ENCODE results near the gene UBXN7.
"Not testable (repeated sequence)": the region's sequence is repeated elsewhere in the genome, so short reads cannot be mapped to it uniquely, and the experiment has no call there.

Gene UBXN7

GRCh38 chr3:196432137-196432879 is at the start of gene UBXN7:
TSS of gene UBXN7 (minus strand) at chr3:196432427. CDS start at chr3:196432399, 28 bp downstream.
- peak; percentile 96 to 99 (median 98) for DNase-seq

- no peak for DNase-seq
Observed at GRCh38 chr3:196477678-196478077, 45.5 kb upstream of the UBXN7 start.

GRCh38 chr3:196472286-196472685 is 40.1 kb upstream of the UBXN7 start:
- DNase-seq: no peak

- no peak for DNase-seq
Observed at GRCh38 chr3:196471551-196471950, 39.3 kb upstream of the UBXN7 start.

- DNase-seq: not testable (repeated sequence)
Observed at GRCh38 chr3:196470182-196470581, 38.0 kb upstream of the UBXN7 start.

GRCh38 chr3:196463804-196464203 is 31.6 kb upstream of the UBXN7 start:
- DNase-seq: no peak

GRCh38 chr3:196463478-196463756 is 31.2 kb upstream of the UBXN7 start:
- DNase-seq: no peak

- not testable (repeated sequence) for DNase-seq
Observed at GRCh38 chr3:196462680-196463477, 30.7 kb upstream of the UBXN7 start.

GRCh38 chr3:196458063-196458462 is 25.8 kb upstream of the UBXN7 start:
- DNase-seq: no peak

GRCh38 chr3:196457470-196457869 is 25.2 kb upstream of the UBXN7 start:
- DNase-seq: peak; percentile 60 to 81 (median 80)

- no peak for DNase-seq
Observed at GRCh38 chr3:196454935-196455334, 22.7 kb upstream of the UBXN7 start.

- peak in 1 of 3 donors; percentile 68 for DNase-seq
Observed at GRCh38 chr3:196445391-196445790, 13.2 kb upstream of the UBXN7 start.

- no peak for DNase-seq
Observed at GRCh38 chr3:196444500-196444894, 12.3 kb upstream of the UBXN7 start.

GRCh38 chr3:196440696-196441095 is 8.5 kb upstream of the UBXN7 start:
- no peak for DNase-seq

GRCh38 chr3:196440041-196440537 is 7.9 kb upstream of the UBXN7 start:
- no peak for DNase-seq

- DNase-seq: peak; percentile 43 to 60 (median 60)
Observed at GRCh38 chr3:196431181-196432136, 768 bp downstream of the UBXN7 start.

GRCh38 chr3:196428041-196428440 is 4.2 kb downstream of the UBXN7 start:
- no peak for DNase-seq

GRCh38 chr3:196424421-196424820 is 7.8 kb downstream of the UBXN7 start:
- DNase-seq: not testable (repeated sequence)

GRCh38 chr3:196423044-196423781 is 9.0 kb downstream of the UBXN7 start:
- no peak for DNase-seq

GRCh38 chr3:196421668-196422067 is 10.6 kb downstream of the UBXN7 start:
- not testable (repeated sequence) for DNase-seq

GRCh38 chr3:196419386-196419785 is 12.8 kb downstream of the UBXN7 start:
- no peak for DNase-seq

- DNase-seq: peak; percentile 29 to 58 (median 49)
Observed at GRCh38 chr3:196418601-196419000, 13.6 kb downstream of the UBXN7 start.

All from suppressor macrophage treated with lipopolysaccharide for 1 hour (primary cell).